ENCODE data around the gene DBP.

The DBP gene

DNA sequence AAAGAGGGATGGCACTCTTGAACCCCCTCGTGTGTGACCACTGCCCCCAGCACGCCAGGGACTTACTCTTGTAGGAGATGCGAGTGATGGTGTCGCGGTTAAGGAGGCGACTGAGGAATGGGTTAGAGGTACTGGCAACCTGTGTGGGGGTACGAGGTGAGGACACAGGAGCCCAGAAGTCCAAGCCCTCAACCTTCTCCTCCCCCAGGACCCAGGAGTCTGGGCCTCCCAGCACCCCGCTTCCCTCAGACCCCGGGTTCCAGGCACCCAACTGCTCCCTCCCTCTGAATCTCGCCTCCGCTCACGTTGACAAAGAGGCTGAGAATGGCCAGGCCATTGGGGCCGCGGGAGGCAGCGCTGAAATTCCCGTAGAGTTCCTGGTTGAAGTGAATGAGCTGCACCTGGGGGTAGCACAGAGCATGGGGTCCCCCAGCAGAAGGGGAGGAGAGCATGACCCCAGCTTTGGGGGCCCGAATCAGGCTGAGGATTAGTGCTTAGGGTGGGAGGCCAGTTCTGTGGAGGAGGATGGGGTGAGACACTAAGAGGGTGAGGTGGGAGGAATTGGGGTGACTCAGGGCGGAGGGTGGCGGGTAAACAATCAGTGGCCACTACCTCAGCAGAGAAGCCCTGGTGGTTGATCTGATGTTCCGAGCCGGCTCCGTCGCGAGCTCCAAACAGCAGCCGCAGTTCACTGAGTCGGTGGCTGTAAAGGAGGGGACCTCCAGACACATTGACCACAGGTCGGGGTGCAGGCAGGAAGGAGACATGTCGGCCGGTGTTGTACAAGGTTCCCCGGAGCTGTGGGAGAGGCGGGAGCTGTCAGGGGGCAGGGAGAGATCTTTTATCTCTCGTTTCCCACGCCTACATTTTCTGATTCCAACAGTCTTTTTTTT, 2.5 kb upstream of the DBP start:
- Histone ChIP-seq H3K4me3 (ENCODE audit: low read depth, low read length) (peak overlapping the region; percentile 59), H3K27ac (no peak overlapping the region), H3K27me3 (ENCODE audit: control insufficient read depth, insufficient read depth, low read length) (no peaks in the 10 kb centered on the region), H3K36me3 (ENCODE audit: control insufficient read depth, insufficient read depth, low read length) (no peaks in the 10 kb centered on the region), H2AFZ (no peak overlapping the region), H3K4me1 (peaks cover 14% of the 10 kb centered on the region), H3K4me2 (ENCODE audit: low read length) (peak overlapping the region; percentile 82), H3K9ac (no peak overlapping the region), H3K9me3 (ENCODE audit: control insufficient read depth, low read length) (no peaks in the 10 kb centered on the region), H3K79me2 (peaks cover 3% of the 10 kb centered on the region)
- TF ChIP-seq, protein P1, sequence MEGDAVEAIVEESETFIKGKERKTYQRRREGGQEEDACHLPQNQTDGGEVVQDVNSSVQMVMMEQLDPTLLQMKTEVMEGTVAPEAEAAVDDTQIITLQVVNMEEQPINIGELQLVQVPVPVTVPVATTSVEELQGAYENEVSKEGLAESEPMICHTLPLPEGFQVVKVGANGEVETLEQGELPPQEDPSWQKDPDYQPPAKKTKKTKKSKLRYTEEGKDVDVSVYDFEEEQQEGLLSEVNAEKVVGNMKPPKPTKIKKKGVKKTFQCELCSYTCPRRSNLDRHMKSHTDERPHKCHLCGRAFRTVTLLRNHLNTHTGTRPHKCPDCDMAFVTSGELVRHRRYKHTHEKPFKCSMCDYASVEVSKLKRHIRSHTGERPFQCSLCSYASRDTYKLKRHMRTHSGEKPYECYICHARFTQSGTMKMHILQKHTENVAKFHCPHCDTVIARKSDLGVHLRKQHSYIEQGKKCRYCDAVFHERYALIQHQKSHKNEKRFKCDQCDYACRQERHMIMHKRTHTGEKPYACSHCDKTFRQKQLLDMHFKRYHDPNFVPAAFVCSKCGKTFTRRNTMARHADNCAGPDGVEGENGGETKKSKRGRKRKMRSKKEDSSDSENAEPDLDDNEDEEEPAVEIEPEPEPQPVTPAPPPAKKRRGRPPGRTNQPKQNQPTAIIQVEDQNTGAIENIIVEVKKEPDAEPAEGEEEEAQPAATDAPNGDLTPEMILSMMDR (IDR thresholded peaks at IDR 0.05), result no peak

DNA sequence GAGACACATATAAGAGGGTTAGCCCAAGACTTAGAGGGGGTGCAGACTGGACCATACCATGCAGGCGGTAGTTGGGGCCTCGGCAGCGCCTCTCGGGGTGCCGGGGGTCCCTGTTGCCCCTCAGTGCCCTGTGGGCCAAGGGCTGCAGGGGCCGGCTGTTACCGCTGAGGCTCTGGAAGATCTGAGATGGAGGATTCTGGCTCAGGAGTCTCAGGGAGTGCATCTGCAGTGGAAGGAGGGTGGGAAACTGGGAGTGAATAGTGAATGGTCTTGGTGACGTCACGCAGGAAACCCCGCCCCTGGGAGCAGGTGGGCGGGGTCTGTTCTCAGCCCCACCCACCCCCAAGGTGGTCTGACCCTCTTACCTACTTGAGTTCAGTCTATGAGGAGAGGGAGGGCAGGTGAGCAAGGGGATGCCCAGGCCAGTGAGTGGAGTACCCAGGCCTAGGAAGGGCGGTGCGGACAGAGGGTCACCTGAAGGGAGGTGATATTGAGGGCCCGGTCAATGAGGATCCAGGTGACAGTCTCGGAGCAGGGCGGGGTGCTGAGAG, 1.7 kb upstream of the DBP start:
- H3K4me3 ChIP-seq (ENCODE audit: low read depth, low read length), result peak overlapping the region; percentile 81
- H3K4me1 ChIP-seq, result peaks cover 14% of the 10 kb centered on the region
- no peak overlapping the region for H3K9ac ChIP-seq
- H3K4me2 ChIP-seq (ENCODE audit: low read length), result peak overlapping the region; percentile 72
- no peaks in the 10 kb centered on the region for H3K79me2 ChIP-seq
- no peaks in the 10 kb centered on the region for H3K9me3 ChIP-seq (ENCODE audit: control insufficient read depth, low read length)
- no peaks in the 10 kb centered on the region for H3K36me3 ChIP-seq (ENCODE audit: control insufficient read depth, insufficient read depth, low read length)
- peak overlapping the region; percentile 99 for H3K27ac ChIP-seq
- H3K27me3 ChIP-seq (ENCODE audit: control insufficient read depth, insufficient read depth, low read length), result no peaks in the 10 kb centered on the region
- TF ChIP-seq, protein P1 (IDR thresholded peaks at IDR 0.05), result no peak
- peak overlapping the region; percentile 76 for H2AFZ ChIP-seq

DNA sequence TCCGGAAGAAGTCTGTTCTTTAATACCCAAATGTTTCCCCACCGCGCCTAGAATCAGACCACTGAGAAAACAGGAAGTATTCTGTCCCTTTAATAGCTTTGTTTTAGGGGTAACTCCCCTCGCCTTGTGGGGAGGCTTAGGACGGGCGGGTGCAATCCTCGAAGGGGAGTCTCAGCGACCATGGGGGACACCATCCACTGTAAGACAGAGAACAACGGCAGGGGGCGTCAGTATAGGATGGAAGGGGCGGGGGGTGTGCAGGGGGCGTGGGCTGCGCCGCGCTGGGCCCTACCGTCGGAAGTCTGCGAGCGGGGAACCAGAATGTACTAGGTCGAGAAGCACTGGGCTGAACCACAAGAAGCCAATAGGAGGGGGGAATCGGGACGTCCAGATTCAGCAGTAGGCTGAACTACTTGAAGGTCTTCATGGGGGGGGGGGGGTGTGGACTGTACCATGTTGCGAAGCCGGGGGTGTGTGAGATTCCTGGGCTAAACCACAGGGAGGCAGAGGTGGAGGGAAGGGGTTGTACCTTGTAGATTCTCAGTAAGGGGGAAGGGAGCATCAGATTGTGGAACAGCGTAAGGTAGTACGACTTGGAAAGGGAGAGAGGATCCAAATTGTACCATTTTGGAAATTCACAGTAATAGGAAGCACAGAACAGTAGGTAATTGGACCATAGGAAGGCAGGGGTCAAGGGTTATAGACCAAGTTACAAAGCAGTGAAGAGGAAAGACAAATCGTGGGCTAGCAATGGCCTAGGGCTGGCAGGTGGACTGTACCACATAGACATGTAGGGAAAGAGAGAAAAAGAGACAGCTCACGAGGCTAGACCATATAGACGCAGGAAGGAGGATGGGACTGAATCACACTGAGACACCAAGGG, 1.0 kb upstream of the DBP start:
- Histone ChIP-seq H3K9me3 (ENCODE audit: control insufficient read depth, low read length) (no peaks in the 10 kb centered on the region), H3K4me3 (ENCODE audit: low read depth, low read length) (peak overlapping the region; percentile 81), H3K79me2 (no peaks in the 10 kb centered on the region), H3K9ac (peak overlapping the region; percentile 82), H2AFZ (peak overlapping the region; percentile 76), H3K27ac (peak overlapping the region; percentile 99), H3K27me3 (ENCODE audit: control insufficient read depth, insufficient read depth, low read length) (no peaks in the 10 kb centered on the region), H3K4me2 (ENCODE audit: low read length) (peak overlapping the region; percentile 72), H3K4me1 (peaks cover 21% of the 10 kb centered on the region), H3K36me3 (ENCODE audit: control insufficient read depth, insufficient read depth, low read length) (no peaks in the 10 kb centered on the region)
- TF ChIP-seq, protein P1 (IDR thresholded peaks at IDR 0.05), result peak; percentile 29

DNA sequence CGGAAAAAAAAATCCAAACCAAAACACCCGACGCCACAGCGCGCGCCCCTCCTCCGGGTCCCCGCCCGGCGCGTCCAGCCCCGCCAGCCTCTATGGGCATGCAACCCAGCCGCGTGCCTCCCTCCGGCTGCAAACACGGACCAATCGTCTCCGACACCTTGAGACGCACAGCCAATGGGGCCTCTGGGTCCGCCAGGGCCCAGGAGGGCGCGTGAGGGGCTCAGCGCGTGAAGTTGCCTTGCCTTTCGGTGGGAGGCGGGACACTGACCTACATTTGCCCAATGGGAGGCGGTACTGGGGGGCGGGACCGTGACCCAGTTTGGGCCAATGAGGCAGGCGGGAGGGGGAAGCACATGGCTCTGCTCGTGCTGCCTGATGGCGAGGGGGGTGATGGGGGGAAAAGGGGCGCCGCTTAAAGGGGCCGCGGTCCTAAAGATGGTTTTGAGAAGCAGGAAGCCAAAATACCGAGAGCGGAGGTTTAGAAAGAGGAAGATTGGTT, 319 bp upstream of the DBP start:
- Histone ChIP-seq H3K4me2 (ENCODE audit: low read length) (peak overlapping the region; percentile 72), H3K79me2 (no peaks in the 10 kb centered on the region), H3K4me1 (peaks cover 28% of the 10 kb centered on the region)

More for the DNA sequence above, 319 bp upstream of the DBP start:
- Histone ChIP-seq H3K27ac (peak overlapping the region; percentile 99), H3K9me3 (ENCODE audit: control insufficient read depth, low read length) (no peaks in the 10 kb centered on the region), H3K36me3 (ENCODE audit: control insufficient read depth, insufficient read depth, low read length) (no peaks in the 10 kb centered on the region), H3K9ac (peak overlapping the region; percentile 82), H3K4me3 (ENCODE audit: low read depth, low read length) (peak overlapping the region; percentile 81), H3K27me3 (ENCODE audit: control insufficient read depth, insufficient read depth, low read length) (no peaks in the 10 kb centered on the region), H2AFZ (peak overlapping the region; percentile 76)
- TF ChIP-seq, protein P1 (IDR thresholded peaks at IDR 0.05), result no peak
